Ovary (tissue), 9 donors: ENCODE data around the gene SLC35E4. TPM values are rescaled to one million over a fixed set of nuclear protein-coding genes. Genes with fewer than 3 reads are reported as not detected.

Experiments
- DNase-seq, 5 donors: peaks; one replicate each; pipeline ENCODE4 v3.0.0-alpha.2; 2019 to 2020
- H3K27ac ChIP-seq, 2 donors: fragments of 200-600 bp; one replicate each; pipeline versions ENCODE4 v1.5.1 to v1.8.0; 2019 to 2022
- H3K27me3 ChIP-seq: fragments of 200-600 bp; one replicate; pipeline ENCODE4 v1.8.0; 2022
- H3K36me3 ChIP-seq: fragments of 200-600 bp; sonication (generic); one replicate; pipeline ENCODE4 v1.5.1; 2019
- H3K4me1 ChIP-seq: one replicate; pipeline ENCODE4 v1.8.1; 2013; ENCODE audit warnings: mild to moderate bottlenecking, moderate library complexity; ENCODE audit not compliant: insufficient read depth
- H3K4me3 ChIP-seq: fragments of 200-600 bp; sonication (generic); one replicate; pipeline ENCODE4 v1.5.1; 2017
- H3K9me3 ChIP-seq, 2 donors: fragments of 200-600 bp in 1 of 2; sonication (generic) in 1 of 2; one replicate each; pipeline versions ENCODE4 v1.5.1 to v1.8.1; 2013 to 2019; ENCODE audit warnings: mild to moderate bottlenecking in 1 of 2, moderate library complexity in 1 of 2
- CTCF ChIP-seq, 3 donors: fragments of 450-650 bp in 2 of 3; fragments of 200-600 bp in 1 of 3; IDR thresholded peaks; one replicate each; pipeline versions ENCODE4 v1.5.1 to v1.8.0; 2016 to 2022; ENCODE audit warnings: antibody characterized with exemption in 3 of 3, mild to moderate bottlenecking in 1 of 3
- EP300 ChIP-seq: sonication (generic); formaldehyde crosslinking; IDR thresholded peaks from one replicate; pipeline ENCODE4 v1.6.1; 2017; ENCODE audit warnings: antibody characterized with exemption
- POLR2A ChIP-seq: fragments of 450-650 bp; IDR thresholded peaks from one replicate; pipeline ENCODE4 v1.6.1; 2017; ENCODE audit warnings: antibody characterized with exemption, mild to moderate bottlenecking, moderate library complexity
- WGBS, 3 donors: extraction: QIAGEN DNeasy Blood & Tissue Kit in 1 of 3; methylation state at CpG; one replicate each; pipeline versions ENCODE4 v1.1.5 to v1.1.7; 2013 to 2017; 5-methylcytosine and 5-hydroxymethylcytosine counted together
- intact Hi-C, 4 donors: fragments of 100-400 bp; cut with DNase I; formaldehyde crosslinking; loops; one replicate each; pipeline versions ENCODE4 v1.11.0 to v1.15.1; 2022 to 2023
- polyA plus RNA-seq, 2 donors: library from polyadenylated mRNA; stranded (reverse); fragments of 200-250 nt in 1 of 2; fragments of 350-450 nt in 1 of 2; fragmentation: Illumina TruSeq in 1 of 2; extraction: RNeasy Lipid Tissue Mini Kit (QIAGEN cat#74804) in 1 of 2; gene quantifications; one replicate each; pipeline ENCODE4 v1.2.3, GENCODE V29; 2013 to 2014
- total RNA-seq, 7 donors: library from RNA; depleted of rRNA in 2 of 7; stranded (reverse); fragments of >200 nt in 2 of 7; fragmentation: NEBNext Ultra II Directional in 3 of 7; extraction: Animal tissue kit (Norgen Biotek cat#: 25700) in 3 of 7; gene quantifications; one replicate each; pipeline versions ENCODE4 v1.1.0 to v1.2.4, GENCODE V29; 2016 to 2023
- donor health status: DM: no; HTN: no; CAD: no; lungs with moderate emphysema.
- donor health status: DM: no; HTN: no; CAD: no.
- donor health status: Bipolar disorder and iron deficiency.
- donor health status: DM: yes; HTN: yes; CAD: no.
- donor health status: DM: no; HTN: no; CAD: no.
- donor health status: DM: yes; HTN: yes; CAD: no.

Gene SLC35E4
- total and polyA plus RNA-seq, 9 donors = 0.90 to 6.7 (median 3.5) TPM

GRCh38 chr22:30649430-30650007 lies 13.9 kb downstream of the SLC35E4 start:
- Histone ChIP-seq H3K4me3 (no peak overlapping the region), H3K27ac (no peak overlapping the region), H3K9me3 (no peaks in the 10 kb centered on the region), H3K36me3 (no peaks in the 10 kb centered on the region), H3K4me1 (no peaks in the 10 kb centered on the region), H3K27me3 (no peaks in the 10 kb centered on the region)
- peak in 1 of 5 donors; percentile 27 for DNase-seq
- TF ChIP-seq CTCF (IDR thresholded peaks at IDR 0.05) (no peak), POLR2A (no peak), EP300 (no peak)
- intact Hi-C loops = loop anchor here in 1 of 4 donors (10.0 kb wide), 1 partner anchor 435 kb away; the partner anchor contains the start of gene SMTN
- WGBS, 3 donors = 59 to 77% (median 66%) methylated on average over 7 of the region's 7 CpGs

- no peaks in the 10 kb centered on the region for H3K36me3 ChIP-seq
- no peak overlapping the region for H3K27ac ChIP-seq
- no peak overlapping the region for H3K4me3 ChIP-seq
- H3K4me1 ChIP-seq = no peaks in the 10 kb centered on the region
- WGBS, 3 donors = 62 to 63% (median 62%) methylated on average over 5 of the region's 5 CpGs
- DNase-seq = no peak
- no peaks in the 10 kb centered on the region for H3K27me3 ChIP-seq
- TF ChIP-seq CTCF (IDR thresholded peaks at IDR 0.05) = no peak
- no peak for TF ChIP-seq EP300
- TF ChIP-seq POLR2A = no peak
- intact Hi-C loops = no loop called here
- no peaks in the 10 kb centered on the region for H3K9me3 ChIP-seq
Measured at GRCh38 chr22:30650508-30651116, 15.0 kb downstream of the SLC35E4 start.

DNA sequence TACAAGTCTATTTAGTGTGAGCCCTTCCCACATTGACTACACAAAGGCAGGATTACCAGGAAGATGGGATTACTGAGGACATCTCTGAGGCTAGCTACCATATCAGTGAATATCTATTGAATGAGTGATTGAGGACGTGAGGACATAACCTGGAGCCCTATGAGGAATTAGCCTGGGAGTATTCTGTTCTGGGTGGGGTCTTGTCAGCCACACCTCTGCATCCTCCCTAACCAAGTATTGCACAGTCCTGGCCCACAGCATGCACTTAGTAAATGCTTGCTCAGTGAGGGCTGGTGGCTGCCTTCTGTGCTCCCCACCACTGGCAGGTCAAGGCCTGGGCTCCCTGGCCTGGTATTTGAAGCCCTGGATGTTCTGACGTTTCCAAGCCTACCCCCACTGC lies 17.3 kb downstream of the SLC35E4 start:
- intact Hi-C loops = no loop called here
- TF ChIP-seq CTCF (IDR thresholded peaks at IDR 0.05) (no peak), EP300 (no peak), POLR2A (no peak)

GRCh38 chr22:30654361-30654760 lies 18.8 kb downstream of the SLC35E4 start:
- DNase-seq = no peak
- intact Hi-C loops = no loop called here
- Histone ChIP-seq H3K9me3 (no peaks in the 10 kb centered on the region), H3K27ac (no peak overlapping the region), H3K36me3 (no peaks in the 10 kb centered on the region), H3K27me3 (no peaks in the 10 kb centered on the region), H3K4me1 (no peaks in the 10 kb centered on the region), H3K4me3 (no peak overlapping the region)
- TF ChIP-seq EP300 = no peak
- TF ChIP-seq CTCF (IDR thresholded peaks at IDR 0.05) = no peak
- no peak for TF ChIP-seq POLR2A
- 95 to 97% (median 96%) methylated on average over 14 of the region's 14 CpGs for WGBS, 3 donors

More for the DNA sequence above, 17.3 kb downstream of the SLC35E4 start:
- no peaks in the 10 kb centered on the region for H3K36me3 ChIP-seq
- H3K9me3 ChIP-seq = no peaks in the 10 kb centered on the region
- no peaks in the 10 kb centered on the region for H3K27me3 ChIP-seq
- H3K27ac ChIP-seq = no peak overlapping the region
- no peak for DNase-seq
- WGBS, 3 donors = 75 to 83% (median 78%) methylated on average over 2 of the region's 2 CpGs
- H3K4me3 ChIP-seq = no peak overlapping the region
- H3K4me1 ChIP-seq = no peaks in the 10 kb centered on the region
